GM19372 (cell line): ENCODE data around the gene CLCN2.
"Not testable (repeated sequence)": the region's sequence is repeated elsewhere in the genome, so short reads cannot be mapped to it uniquely, and the experiment has no call there.

ENCODE experiments used
- ATAC-seq: cut with Tn5 transposase; IDR thresholded peaks from one replicate; pipeline ENCODE4 v1.9.1; 2021; ENCODE audit warnings: mild to moderate bottlenecking, low read depth, moderate library complexity; ENCODE audit not compliant: unreplicated experiment

CLCN2 gene

GRCh38 chr3:184348057-184348382, 13.4 kb downstream of the CLCN2 start:
- no peak for ATAC-seq

DNA sequence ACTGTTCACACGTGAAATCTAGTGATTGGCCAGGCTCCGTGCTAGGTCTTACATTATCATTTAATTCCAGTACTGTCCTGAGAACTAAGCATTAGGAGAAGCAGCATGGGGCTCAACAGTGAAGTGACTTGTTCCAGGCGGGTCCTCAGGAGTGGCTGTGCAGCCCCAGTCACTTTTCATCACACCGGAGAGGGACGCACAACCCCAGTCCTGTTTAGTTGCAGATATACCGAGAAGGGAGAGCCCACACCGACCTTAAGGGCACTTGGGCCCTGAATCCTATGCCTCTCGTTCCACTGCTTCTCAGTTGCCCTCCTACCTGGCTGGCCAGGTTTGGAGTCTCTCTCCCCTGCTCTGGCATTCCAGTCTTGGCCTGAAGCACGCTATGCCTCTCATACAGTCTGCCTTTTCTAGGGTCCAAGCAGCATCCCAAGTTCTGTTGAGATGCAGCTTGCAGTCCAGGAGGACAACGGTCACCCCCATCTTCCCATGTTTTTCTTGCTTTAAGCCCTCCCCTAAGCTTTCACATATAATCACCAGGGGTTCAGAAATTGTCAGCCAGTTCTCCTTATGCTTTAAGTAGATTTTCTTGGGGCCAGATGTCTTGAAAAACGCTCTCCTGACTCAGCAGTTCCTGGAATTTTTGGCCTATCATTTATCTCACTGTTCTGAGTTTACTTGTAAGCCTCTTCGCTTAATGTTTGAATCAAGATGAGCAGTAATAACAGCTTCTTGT, 13.9 kb downstream of the CLCN2 start:
- no peak for ATAC-seq

DNA sequence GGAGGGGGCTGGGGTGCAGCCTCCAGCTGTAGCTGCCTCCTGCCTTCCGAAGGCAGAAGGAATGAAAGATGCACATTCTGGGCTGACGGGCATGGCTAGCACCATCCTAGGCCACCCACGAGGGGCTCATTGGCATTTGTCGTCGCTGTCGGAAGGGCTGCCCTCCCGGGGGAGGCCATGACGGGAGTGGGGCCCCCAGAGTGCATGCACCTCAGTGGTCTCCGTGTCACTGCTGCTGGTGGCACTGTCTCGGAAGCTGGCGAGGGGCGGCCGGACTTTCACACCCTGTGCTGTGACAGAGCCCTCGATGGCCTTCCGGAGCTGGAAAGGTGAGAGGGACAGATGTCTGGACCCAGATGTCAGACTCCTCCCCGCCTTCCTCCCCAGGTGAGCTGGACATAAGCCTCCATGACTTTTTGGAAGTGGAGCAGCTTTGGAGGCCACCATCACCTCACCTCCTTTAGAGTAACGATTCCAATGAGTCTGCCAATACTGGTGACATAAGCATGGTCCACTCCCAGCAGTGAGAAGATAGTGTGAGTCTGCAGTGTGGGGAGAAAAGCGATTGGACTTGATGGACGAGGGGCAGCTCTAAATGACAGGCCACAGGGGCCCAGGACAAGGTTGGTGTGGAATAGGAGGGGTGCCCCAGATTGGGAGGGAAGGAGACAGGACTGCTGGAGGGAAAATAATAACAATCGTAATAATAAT, 14.8 kb downstream of the CLCN2 start:
- ATAC-seq, result no peak

DNA sequence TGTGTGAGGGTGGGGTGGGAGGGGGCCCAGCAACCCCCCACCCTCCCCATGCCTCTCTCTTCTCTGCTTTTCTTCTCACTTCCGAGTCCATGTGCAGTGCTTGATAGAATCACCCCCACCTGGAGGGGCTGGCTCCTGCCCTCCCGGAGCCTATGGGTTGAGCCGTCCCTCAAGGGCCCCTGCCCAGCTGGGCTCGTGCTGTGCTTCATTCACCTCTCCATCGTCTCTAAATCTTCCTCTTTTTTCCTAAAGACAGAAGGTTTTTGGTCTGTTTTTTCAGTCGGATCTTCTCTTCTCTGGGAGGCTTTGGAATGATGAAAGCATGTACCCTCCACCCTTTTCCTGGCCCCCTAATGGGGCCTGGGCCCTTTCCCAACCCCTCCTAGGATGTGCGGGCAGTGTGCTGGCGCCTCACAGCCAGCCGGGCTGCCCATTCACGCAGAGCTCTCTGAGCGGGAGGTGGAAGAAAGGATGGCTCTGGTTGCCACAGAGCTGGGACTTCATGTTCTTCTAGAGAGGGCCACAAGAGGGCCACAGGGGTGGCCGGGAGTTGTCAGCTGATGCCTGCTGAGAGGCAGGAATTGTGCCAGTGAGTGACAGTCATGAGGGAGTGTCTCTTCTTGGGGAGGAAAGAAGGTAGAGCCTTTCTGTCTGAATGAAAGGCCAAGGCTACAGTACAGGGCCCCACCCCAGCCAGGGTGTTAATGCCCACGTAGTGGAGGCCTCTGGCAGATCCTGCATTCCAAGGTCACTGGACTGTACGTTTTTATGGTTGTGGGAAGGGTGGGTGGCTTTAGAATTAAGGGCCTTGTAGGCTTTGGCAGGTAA, 15.9 kb downstream of the CLCN2 start:
- ATAC-seq, result no peak

DNA sequence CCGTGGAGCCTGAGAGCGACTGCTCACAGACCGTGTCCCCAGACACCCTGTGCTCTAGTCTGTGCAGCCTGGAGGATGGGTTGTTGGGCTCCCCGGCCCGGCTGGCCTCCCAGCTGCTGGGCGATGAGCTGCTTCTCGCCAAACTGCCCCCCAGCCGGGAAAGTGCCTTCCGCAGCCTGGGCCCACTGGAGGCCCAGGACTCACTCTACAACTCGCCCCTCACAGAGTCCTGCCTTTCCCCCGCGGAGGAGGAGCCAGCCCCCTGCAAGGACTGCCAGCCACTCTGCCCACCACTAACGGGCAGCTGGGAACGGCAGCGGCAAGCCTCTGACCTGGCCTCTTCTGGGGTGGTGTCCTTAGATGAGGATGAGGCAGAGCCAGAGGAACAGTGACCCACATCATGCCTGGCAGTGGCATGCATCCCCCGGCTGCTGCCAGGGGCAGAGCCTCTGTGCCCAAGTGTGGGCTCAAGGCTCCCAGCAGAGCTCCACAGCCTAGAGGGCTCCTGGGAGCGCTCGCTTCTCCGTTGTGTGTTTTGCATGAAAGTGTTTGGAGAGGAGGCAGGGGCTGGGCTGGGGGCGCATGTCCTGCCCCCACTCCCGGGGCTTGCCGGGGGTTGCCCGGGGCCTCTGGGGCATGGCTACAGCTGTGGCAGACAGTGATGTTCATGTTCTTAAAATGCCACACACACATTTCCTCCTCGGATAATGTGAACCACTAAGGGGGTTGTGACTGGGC, 16.7 kb downstream of the CLCN2 start:
- ATAC-seq, result no peak

- no peak for ATAC-seq
These were observed 18.1 kb downstream of the CLCN2 start for GRCh38 chr3:184343200-184343876.

DNA sequence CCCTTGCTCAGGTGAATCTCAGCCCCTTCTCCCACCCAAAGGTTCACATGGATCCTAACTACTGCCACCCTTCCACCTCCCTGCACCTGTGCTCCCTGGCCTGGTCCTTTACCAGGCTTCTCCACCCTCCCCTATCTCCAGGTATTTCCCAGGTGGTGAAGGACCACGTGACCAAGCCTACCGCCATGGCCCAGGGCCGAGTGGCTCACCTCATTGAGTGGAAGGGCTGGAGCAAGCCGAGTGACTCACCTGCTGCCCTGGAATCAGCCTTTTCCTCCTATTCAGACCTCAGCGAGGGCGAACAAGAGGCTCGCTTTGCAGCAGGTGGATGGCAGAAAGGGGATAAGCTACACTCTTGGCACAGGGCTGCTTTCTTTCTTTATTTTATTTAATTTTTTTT, 19.5 kb downstream of the CLCN2 start:
- ATAC-seq, result no peak

DNA sequence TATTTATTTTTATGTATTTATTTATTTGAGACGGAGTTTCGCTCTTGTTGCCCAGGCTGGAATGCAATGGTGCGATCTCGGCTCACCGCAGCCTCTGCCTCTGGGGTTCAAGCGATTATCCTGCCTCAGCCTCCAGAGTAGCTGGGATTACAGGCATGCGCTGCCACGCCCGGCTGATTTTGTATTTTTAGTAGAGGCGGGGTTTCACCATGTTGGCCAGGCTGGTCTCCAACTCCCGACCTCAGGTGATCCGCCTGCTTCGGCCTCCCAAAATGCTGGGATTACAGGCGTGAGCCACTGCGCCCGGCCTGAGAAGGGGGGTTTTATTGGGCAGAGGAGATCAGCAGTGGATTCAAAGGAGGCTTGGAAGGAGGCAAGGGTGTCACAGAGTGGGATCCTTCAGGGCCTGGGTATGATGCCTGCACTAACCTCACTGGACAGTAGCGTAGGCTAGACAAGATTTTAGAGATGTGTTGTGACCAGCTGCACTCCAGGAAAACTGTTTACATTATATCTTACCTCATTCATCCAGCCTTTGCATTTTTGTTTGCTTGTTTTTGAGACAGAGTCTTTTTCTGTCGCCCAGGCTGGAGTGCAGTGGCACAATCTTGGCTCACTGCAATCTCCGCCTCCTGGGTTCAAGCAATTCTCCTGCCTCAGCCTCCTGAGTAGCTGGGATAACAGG, 21.8 kb downstream of the CLCN2 start:
- ATAC-seq, result not testable (repeated sequence)

DNA sequence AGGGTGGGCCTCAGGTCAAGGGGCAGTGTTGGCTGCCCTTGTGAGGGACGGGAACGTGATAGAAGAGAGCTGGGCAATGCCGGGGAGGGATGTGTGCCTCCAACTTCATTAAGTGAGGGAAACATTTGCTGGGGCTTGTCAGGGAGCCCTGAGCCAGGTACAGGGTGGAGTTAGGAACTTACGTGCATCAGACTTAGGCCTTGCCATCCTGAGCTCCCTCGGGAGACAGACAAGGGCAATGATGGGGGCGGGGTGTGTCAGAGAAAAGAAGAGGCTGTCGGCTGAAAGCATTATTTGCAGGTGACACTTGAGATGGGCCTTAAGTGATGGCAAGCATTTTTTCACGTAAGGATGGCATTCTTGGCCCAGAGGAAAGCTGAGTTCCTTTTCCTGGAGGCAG, 22.4 kb downstream of the CLCN2 start:
- ATAC-seq, result no peak

DNA sequence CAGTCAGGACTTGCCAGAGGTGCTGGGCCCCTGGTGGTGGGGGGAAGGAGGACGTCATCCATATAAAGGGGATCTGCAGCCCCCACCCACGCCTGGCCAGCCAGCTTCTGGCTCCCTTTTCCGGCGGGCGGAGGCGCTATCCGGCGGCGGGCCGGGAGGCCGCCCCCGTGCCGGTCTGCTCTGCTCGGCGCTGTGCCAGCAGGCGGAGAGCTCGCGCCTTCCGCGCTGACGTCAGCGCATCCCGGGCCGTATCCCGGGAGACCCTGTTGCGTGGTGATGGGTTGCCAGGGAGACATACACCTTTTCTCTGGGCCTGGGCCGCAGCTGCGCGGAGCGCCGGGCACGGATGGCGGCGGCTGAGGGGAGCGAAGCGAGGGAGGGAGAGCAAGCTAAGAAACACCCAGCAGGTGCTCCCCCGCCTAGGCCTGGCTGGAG, 22.9 kb downstream of the CLCN2 start:
- no peak for ATAC-seq

DNA sequence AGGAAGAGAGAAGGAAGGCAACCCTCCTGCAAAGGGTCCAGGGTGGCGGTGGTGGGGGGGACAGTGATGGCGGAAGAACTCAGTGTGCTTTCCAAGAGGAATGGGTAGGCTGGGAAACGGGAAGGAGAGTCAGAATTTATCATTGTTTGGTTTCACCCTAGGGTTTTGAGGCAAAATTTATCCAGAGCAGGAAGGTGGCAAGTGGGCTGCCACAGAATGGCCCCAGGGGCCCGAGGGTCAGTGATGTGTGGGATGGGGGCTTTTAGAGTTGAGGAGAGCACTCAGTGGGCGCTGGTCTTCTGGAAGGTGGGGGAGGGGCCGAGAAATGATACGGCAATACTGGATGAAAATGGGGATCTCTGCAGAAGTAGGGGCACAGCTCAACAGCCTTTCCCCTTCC, 23.4 kb downstream of the CLCN2 start:
- no peak for ATAC-seq

GRCh38 chr3:184337399-184337714, 24.0 kb downstream of the CLCN2 start, which contains the start of gene FAM131A:
Gene FAM131A, plus strand, starts transcription at chr3:184337600. Its CDS starts 31 bp downstream, at chr3:184337631.
- ATAC-seq, result no peak

DNA sequence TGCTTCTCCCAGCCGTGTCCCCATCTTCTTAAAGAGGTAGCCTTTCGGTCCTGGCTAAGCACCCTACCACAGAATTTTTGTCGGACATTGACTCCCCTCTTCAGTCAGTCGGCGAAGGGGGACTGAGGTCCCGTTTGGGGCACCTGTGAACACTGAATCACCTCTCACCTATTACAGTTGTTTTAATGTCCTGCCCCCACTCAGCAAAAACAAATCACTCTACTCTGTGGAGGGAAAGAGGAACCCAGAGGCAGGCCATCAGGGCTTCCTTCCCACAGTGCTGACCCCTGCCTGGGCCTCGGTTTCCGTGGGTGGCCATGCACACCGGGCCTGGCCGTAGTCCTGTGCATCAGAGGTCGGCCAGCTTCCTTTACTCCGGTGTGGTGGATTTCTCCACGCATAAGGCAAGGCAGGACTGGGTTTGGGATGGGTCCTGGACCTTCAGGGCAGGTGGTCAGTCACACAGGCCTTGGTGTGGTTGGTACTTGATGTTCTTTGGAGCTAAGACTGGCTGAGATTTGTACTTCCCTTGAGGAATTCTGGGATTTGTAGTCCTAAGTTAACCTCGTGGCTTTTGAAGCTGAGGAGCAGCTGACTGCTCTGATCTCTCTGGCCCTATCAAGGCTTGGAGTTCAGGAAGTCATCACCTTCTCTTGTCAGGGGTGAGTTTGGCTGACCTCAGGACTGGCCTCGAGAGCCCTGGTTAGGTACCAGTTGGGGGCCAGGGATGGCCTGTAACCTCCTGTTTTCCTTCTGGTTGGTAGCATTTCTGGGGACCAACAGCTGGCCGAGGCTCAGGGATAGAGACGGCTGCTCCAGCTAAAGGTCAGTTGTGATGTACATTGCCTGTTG, 24.6 kb downstream of the CLCN2 start:
- ATAC-seq, result no peak

- peak; percentile 69 for ATAC-seq
These were observed 25.5 kb downstream of the CLCN2 start for GRCh38 chr3:184335661-184336546.

- no peak for ATAC-seq
These were observed 26.1 kb downstream of the CLCN2 start for GRCh38 chr3:184335291-184335660.

DNA sequence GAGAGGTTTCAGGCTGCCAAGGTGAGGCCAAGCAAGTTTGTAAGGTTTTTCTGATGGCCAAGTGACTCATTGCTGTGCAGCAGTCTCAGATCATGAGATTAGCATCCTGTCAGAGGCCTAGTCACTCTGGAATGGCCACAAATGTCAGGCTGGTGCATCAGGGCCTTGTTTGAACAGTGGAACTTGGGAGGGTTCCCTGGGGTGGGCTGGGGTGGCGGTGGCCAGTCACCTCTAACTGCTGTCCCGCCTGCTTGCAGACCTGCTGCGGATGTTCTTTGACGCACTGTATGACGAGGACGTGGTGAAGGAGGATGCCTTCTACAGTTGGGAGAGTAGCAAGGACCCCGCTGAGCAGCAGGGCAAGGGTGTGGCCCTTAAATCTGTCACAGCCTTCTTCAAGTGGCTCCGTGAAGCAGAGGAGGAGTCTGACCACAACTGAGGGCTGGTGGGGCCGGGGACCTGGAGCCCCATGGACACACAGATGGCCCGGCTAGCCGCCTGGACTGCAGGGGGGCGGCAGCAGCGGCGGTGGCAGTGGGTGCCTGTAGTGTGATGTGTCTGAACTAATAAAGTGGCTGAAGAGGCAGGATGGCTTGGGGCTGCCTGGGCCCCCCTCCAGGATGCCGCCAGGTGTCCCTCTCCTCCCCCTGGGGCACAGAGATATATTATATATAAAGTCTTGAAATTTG, 26.8 kb downstream of the CLCN2 start:
- ATAC-seq, result no peak

DNA sequence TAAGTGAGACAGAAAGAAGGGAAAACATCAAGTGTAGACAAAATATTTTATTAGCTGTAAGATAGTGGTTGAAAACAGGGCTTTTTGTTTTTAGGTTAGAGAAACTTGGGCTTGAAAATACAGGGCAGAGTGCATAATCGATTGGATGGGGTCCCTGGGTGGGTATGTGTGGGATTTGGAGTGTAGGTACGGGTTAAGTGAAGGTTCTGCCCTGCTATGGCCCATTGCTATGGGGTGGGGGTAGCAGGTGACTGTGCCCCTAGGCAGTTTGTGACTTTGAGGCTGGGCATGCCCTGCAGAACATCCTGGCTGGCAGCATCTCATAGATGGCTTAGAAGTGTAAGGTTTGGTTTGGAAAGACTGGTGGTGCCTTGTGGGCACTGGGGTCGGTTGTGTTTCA, 27.7 kb downstream of the CLCN2 start:
- ATAC-seq, result no peak
